HT-29 (cell line): ENCODE measurements around the gene WNT10A. TPM values are rescaled to one million over a fixed set of nuclear protein-coding genes. Genes with fewer than 3 reads are reported as not detected.

Source experiments
- DNase-seq: peaks from one replicate; pipeline ENCODE4 v3.0.0-alpha.2; 2015; ENCODE audit warnings: low spot score
- total RNA-seq: library from RNA; depleted of rRNA; stranded (reverse); fragments of >200 nt; shearing (Covaris generic); gene quantifications from 2 replicates; pipeline ENCODE4 v1.2.3, GENCODE V29; 2014

The WNT10A gene
- total RNA-seq, 1 experiment from 2014 or later, result 14.9 TPM

- peak; percentile 95 for DNase-seq
Measured at GRCh38 chr2:218876562-218877219, 4.0 kb upstream of the WNT10A start.

GRCh38 chr2:218877331-218877730 lies 3.3 kb upstream of the WNT10A start:
- DNase-seq, result no peak

DNA sequence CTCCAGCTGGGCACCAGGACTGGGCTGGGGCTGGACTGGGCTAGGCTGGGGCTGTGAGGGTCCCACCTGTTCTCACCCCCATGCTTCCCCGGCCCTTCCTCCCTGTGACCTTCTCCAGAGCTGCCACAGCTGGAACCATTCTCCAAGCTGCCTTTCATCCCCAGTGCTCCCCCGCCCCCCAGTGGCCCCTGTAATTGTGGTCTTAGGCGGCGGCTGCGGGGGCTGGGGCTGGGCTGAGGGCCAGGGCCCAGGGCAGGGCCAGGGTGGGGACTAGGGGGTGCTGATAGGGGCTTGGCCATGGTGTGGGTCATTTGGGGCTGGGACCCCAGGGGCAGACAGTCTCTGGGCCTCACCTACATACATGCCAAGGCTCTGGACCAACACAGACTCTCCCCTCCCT lies 2.8 kb upstream of the WNT10A start:
- DNase-seq, result no peak

DNA sequence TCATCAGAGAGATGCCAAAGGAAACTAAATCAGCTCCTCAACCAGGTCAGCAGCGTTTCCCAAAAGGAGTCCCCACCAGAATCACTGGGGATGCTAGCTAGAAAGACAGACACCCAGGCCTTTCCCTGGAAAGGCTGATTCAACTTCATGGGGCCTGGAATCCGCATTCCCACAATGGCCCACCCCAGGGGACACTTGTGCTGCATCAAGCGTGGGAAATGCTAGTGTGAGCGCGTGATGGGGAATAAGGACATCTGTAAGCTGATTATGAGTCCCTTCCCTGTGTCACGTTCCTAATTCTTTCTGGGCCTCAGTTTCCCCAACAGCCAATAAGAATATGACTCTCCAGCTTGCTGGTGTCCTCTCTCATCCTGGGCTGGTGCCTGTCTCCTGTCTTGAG lies 2.2 kb upstream of the WNT10A start:
- DNase-seq, result no peak

DNA sequence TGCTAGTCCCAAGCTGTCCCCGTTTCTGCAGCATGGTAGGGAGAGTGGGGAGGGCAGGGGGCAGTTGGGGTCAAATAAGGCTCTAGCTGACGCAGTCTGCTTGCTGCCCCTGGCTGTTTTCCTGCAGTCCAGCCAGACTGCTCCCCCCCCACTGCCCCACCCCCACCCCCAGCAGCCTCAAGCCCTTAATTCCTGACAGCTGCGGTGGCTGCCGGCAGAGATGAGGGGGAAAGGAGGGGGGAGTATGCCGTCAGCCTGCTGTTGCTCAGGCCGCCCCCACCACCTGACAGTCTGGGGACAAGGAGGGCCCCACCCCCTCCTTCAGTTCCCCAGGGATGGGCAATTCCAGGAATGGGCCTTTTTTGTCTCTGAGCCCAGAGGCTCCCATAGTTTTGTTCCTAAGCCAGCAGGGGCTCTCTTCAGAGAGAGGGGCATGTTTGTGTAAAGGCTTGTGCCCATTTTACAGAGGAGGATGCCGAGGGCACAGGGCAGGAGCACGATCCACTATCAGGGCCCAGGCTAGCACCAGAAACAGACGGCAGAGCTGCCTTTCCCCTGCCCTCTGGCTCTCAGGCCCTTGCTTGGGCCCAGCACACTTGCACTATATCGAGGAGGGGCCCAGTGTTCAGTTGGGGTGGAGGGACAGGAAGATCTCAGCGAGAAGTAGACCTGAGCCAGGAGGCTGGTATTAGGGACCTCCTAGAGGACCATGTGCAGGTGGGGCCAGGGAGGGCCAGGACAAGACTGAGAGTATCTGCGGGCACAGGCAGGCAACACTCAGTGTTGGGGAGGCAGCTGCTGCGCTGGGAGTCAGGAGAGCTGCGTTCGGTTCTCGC lies 1.5 kb upstream of the WNT10A start:
- DNase-seq, result no peak

GRCh38 chr2:218879776-218880101 lies 913 bp upstream of the WNT10A start:
- DNase-seq, result no peak

DNA sequence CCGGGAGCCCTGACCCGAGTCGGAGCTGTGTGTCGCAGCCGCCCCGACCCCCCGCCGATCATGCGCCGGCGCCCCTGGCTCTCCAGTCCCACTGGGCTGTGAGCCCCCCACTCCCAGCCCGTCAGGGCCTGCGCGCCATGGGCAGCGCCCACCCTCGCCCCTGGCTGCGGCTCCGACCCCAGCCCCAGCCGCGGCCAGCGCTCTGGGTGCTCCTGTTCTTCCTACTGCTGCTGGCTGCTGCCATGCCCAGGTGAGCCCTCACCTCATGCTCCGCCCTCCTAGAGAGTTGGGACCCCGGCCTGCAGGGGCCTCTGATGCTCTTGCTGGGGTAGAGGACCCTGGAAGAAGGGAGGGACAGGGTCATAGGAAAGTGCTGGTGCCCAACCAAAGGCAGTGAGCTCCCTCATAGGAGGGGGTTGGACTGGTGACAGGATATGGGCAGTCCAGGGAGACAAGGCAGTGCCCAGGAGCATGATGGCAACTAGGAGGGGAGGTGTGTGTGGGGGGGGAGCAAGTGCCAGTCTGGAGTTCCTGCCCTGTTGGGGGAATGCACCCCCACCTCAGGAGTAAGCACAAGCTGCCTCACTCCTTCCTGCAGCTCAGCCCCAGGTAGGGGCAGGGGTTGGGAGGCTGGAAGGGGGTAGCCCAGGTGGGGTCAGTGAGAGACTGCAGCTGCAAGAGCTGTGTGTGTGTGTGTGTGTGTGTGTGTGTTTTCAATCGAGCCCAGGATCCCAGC lies 375 bp downstream of the WNT10A start:
- DNase-seq, result peak; percentile 33

DNA sequence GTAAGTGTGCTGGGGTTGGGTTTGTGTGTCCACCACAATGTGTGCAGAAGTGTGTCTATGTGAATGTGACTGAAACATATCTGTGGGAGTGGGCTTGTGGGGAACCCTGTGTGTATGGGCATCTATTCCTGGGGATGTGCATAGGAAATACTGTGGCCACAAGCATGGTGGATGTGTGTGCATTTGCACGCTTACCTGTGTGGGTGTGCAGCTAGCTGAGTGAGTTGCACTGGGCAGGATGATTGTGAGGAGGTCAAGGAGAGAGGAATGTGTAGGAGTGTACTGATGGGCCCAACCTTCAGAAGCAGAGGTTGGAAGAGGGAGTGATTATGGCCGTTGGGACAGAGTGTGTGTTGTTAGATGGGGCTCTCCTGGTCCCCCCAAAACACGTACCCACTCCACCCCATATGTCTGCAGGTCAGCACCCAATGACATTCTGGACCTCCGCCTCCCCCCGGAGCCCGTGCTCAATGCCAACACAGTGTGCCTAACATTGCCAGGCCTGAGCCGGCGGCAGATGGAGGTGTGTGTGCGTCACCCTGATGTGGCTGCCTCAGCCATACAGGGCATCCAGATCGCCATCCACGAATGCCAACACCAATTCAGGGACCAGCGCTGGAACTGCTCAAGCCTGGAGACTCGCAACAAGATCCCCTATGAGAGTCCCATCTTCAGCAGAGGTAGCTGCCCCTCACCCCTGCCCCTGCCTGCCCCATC lies 1.2 kb downstream of the WNT10A start:
- no peak for DNase-seq

- no peak for DNase-seq
Measured at GRCh38 chr2:218882461-218882816, 1.8 kb downstream of the WNT10A start.

- DNase-seq, result no peak
Measured at GRCh38 chr2:218882866-218883366, 2.3 kb downstream of the WNT10A start.

GRCh38 chr2:218883491-218884490 lies 3.1 kb downstream of the WNT10A start:
- DNase-seq, result peak; percentile 49

- no peak for DNase-seq
Measured at GRCh38 chr2:218884519-218884918, 3.9 kb downstream of the WNT10A start.

DNA sequence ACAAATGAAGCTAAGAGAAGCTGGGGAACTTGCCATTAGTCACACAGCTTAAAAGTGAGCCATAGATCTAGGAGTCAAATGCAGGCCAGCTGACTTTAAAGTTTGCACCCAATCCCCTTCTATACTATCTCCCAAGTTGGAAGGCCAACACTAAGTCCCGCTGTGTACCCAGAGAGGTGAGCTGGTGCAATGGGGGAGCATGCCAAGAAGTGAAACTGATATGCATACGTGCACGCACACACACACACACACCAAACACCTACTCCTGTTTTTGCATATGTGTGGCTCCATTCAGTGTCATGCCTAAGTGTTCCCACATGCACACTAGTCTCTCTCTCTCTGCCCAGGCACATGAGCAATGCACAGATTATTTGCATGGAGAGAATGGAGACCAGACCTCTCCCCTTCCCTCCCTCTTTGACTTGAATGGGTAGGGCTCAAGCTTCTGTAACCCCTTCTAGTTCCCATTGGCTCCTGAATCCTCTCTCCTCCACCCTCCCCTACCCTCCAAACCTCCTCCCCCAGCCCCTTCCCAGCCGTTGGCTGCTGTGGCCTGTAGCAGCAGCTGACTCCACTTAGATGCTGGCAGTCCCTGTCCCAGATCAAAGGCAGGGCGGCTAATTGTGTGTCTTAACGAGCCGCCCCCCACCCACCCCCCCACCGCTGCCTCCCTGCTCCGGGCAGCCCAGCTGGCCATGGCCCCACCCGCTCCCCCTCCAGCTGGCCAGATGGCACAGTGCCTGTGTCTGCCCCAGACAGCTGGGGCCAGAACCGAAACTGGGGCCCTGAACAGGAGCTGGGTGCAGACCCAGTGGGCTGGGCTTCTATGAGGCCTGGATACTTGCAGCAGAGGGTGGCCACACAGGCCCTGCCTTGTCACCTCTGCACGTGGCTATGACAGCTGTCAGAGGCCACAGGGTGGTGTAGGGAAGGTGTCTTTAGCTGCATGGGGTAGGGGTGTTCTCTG lies 5.6 kb downstream of the WNT10A start:
- DNase-seq, result no peak

GRCh38 chr2:218887079-218887478 lies 6.4 kb downstream of the WNT10A start:
- DNase-seq, result no peak

DNA sequence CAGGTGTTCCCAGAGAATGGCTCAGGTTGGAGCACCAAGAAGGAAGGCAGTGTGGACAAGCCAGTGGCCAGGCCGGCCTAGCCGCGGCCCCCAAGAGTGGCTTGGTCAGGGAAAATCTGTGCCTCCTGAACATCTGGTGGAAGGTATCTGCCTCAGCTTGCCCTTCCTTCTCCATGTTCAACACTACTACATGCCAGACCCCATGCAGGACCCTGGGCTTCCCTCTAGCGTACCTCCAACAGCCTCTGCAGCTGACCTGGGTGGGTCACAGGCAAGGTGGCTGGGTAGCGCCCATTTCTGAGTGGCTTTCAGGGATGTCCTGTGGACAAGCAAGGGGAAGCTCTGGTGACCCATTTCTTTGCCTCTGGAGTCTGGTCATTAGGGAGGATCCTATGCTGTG lies 7.7 kb downstream of the WNT10A start:
- no peak for DNase-seq

DNA sequence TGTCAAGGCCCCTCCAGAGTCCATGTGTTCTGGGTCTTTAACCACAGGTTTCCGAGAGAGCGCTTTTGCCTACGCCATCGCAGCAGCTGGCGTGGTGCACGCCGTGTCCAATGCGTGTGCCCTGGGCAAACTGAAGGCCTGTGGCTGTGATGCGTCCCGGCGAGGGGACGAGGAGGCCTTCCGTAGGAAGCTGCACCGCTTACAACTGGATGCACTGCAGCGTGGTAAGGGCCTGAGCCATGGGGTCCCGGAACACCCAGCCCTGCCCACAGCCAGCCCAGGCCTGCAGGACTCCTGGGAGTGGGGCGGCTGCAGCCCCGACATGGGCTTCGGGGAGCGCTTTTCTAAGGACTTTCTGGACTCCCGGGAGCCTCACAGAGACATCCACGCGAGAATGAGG lies 9.3 kb downstream of the WNT10A start:
- no peak for DNase-seq

GRCh38 chr2:218890369-218890768 lies 9.7 kb downstream of the WNT10A start:
- no peak for DNase-seq

GRCh38 chr2:218891275-218892135 lies 10.9 kb downstream of the WNT10A start:
- no peak for DNase-seq
